RWPE2 (cell line): ENCODE measurements around the gene HSPA13.

Experiments used
- ATAC-seq: fragments of 200-7000 bp; cut with Tn5 transposase; 3 replicates; pipeline ENCODE4 v1.9.1; 2021; ENCODE audit warnings: low read depth
- DNase-seq: peaks from one replicate; pipeline ENCODE4 v3.0.0-alpha.2; 2020; ENCODE audit warnings: low spot score
- H3K27ac ChIP-seq: fragments of 450-650 bp; 2 replicates; pipeline ENCODE4 v1.5.1; 2017; ENCODE audit warnings: mild to moderate bottlenecking; ENCODE audit not compliant: poor library complexity, severe bottlenecking
- H3K27me3 ChIP-seq: fragments of 250-450 bp; sonication (Bioruptor Pico); 2 replicates; pipeline ENCODE4 v1.5.1; 2021; ENCODE audit warnings: mild to moderate bottlenecking, moderate library complexity; ENCODE audit not compliant: insufficient read depth, poor library complexity, severe bottlenecking
- H3K36me3 ChIP-seq: fragments of 250-450 bp; sonication (Bioruptor Pico); 2 replicates; pipeline ENCODE4 v1.5.1; 2020; ENCODE audit warnings: low read depth, mild to moderate bottlenecking, moderate library complexity
- H3K4me1 ChIP-seq: fragments of 250-450 bp; sonication (Bioruptor Pico); 2 replicates; pipeline ENCODE4 v1.5.1; 2021; ENCODE audit warnings: mild to moderate bottlenecking, moderate library complexity; ENCODE audit not compliant: insufficient read depth, poor library complexity, severe bottlenecking
- H3K4me3 ChIP-seq: fragments of 250-450 bp; sonication (Bioruptor Pico); 2 replicates; pipeline ENCODE4 v1.5.1; 2021; ENCODE audit warnings: mild to moderate bottlenecking, moderate library complexity; ENCODE audit not compliant: severe bottlenecking
- H3K9me3 ChIP-seq: fragments of 250-450 bp; sonication (Bioruptor Pico); 2 replicates; pipeline ENCODE4 v1.5.1; 2021; ENCODE audit warnings: mild to moderate bottlenecking, moderate library complexity; ENCODE audit not compliant: severe bottlenecking
- TF ChIP-seq, protein P1 (sequence below): fragments of 450-650 bp; IDR thresholded peaks from one replicate; pipeline ENCODE4 v1.5.1; 2017; ENCODE audit warnings: mild to moderate bottlenecking, moderate library complexity; ENCODE audit not compliant: poor library complexity, severe bottlenecking

HSPA13 gene

DNA sequence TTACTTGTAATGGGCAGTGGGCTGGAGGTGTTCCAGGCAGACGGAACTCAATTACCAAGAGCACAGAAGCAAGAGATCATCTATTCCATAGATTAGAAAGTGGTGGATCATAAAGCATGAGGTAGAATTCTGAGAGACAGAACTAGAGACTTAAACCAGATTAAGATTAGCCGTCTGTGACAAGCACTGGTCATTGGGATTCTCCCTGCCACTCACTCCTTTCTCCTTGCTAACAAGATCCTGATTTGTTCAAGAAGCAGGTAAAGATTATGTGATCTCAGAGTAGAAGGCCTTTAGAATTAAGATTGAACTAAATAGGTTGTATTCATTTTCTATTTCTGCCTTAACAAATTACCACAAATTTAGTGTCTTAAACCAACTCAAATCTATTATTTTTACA is 1.5 kb upstream of the HSPA13 start:
- Histone ChIP-seq H3K9me3 (no peaks in the 10 kb centered on the region), H3K4me3 (no peak overlapping the region), H3K36me3 (peaks cover 24% of the 10 kb centered on the region), H3K27ac (no peak overlapping the region), H3K4me1 (peaks cover 18% of the 10 kb centered on the region), H3K27me3 (no peaks in the 10 kb centered on the region)
- ATAC-seq, result no peak
- TF ChIP-seq, protein P1, sequence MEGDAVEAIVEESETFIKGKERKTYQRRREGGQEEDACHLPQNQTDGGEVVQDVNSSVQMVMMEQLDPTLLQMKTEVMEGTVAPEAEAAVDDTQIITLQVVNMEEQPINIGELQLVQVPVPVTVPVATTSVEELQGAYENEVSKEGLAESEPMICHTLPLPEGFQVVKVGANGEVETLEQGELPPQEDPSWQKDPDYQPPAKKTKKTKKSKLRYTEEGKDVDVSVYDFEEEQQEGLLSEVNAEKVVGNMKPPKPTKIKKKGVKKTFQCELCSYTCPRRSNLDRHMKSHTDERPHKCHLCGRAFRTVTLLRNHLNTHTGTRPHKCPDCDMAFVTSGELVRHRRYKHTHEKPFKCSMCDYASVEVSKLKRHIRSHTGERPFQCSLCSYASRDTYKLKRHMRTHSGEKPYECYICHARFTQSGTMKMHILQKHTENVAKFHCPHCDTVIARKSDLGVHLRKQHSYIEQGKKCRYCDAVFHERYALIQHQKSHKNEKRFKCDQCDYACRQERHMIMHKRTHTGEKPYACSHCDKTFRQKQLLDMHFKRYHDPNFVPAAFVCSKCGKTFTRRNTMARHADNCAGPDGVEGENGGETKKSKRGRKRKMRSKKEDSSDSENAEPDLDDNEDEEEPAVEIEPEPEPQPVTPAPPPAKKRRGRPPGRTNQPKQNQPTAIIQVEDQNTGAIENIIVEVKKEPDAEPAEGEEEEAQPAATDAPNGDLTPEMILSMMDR, result no peak
- DNase-seq, result no peak

DNA sequence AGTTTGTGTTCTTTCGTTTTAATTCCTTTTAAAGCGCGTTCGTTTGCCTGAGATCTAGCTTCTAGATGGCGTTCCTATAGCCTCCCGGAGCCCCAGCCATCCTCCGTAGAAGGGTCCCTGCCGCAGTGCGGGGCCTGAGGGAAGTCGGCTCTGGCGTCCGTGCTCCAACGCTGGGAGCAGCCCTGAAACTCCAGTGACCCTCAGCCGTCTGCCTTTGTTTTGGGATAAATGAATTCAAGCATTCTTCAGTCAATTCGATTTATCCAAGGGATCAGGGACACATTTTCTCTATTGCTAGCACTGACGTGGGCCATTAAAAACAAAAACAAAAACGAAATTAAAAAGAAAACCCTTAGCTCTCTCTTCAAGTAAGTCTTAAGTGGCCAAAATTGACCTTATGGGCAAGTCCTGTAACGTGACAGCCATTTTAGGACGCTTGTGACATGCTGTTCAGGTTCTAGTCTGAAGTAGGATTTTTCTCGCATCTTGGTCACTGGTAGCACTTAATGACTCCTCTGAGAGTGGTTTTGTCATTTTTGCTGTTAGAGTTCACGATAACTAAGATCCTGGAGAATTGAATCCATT is 742 bp upstream of the HSPA13 start:
- no peak overlapping the region for H3K27ac ChIP-seq
- H3K36me3 ChIP-seq, result peaks cover 32% of the 10 kb centered on the region
- no peaks in the 10 kb centered on the region for H3K9me3 ChIP-seq
- no peak for DNase-seq
- H3K4me1 ChIP-seq, result peaks cover 18% of the 10 kb centered on the region
- peak overlapping the region; percentile 85 for H3K4me3 ChIP-seq
- H3K27me3 ChIP-seq, result no peaks in the 10 kb centered on the region
- TF ChIP-seq, protein P1, result no peak
- peak; percentile 24 for ATAC-seq

DNA sequence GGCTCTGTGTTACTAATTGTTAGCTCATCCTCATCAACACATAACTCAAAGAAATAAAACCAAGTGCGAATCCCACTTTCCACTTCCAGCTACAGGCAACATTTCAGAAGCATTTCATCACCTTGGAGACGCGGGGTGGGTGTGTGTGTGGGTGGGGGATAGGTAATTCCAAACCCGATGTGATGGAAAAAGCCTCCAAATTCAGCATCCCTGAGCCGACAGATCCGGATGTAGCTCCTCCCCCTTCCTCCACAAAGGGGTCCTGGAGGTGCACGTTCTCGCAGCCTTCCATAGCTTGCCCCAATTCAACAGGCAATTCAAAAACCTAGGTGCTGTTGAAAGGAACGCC is 486 bp downstream of the HSPA13 start:
- peaks cover 44% of the 10 kb centered on the region for H3K36me3 ChIP-seq
- ATAC-seq (no peak; the same call in 2 of the 3 replicates), DNase-seq (no peak)
- no peaks in the 10 kb centered on the region for H3K9me3 ChIP-seq
- no peaks in the 10 kb centered on the region for H3K27me3 ChIP-seq
- H3K27ac ChIP-seq, result peak overlapping the region; percentile 14
- H3K4me1 ChIP-seq, result peaks cover 18% of the 10 kb centered on the region
- peak overlapping the region; percentile 85 for H3K4me3 ChIP-seq
- TF ChIP-seq, protein P1, result no peak

DNA sequence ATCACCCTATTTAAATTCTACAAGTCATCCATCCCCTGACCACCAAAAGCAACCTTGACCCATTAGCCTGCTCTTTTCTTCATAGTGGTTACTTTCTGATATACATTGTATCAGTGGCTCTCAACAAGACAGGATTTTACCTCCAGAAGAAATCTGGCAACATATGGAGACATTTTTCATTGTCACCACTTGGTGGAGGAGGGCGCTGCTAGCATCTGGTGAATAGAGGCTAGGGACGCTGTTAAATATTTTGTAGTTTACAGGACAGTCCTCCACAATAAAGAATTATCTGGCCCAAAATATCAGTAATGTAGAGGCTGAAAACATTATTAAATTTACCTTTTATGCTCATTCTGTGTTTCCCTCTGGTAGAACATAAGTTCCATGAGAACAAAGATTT is 6.1 kb downstream of the HSPA13 start:
- DNase-seq, result no peak
- ATAC-seq, result no peak
- Histone ChIP-seq H3K4me1 (peaks cover 16% of the 10 kb centered on the region), H3K27ac (no peak overlapping the region), H3K36me3 (peaks cover 97% of the 10 kb centered on the region), H3K9me3 (no peaks in the 10 kb centered on the region), H3K4me3 (no peak overlapping the region), H3K27me3 (no peaks in the 10 kb centered on the region)
- TF ChIP-seq, protein P1, result no peak

DNA sequence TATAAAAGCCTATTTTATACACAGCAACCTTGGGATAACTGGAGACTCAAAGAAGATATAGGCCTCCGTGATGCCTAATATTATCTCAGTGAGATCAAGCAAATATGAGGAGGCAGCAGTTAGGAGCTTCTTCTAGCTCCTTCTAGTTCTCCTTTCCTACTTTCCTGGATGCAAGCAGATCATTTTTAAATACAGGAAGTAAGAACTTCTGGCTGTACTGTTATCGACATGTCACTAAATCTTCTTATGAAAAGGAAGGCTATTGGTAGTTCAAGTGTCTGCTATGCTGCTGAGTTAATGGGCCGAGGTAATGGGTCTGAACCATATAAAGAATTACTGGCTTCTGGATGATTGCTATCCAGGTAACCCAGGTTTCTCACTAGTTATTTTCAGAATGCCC is 15.9 kb downstream of the HSPA13 start:
- TF ChIP-seq, protein P1, result no peak
- Histone ChIP-seq H3K4me1 (peaks cover 6% of the 10 kb centered on the region), H3K9me3 (no peaks in the 10 kb centered on the region), H3K27ac (no peak overlapping the region), H3K36me3 (no peaks in the 10 kb centered on the region; the same call in 1 of the 2 replicates), H3K27me3 (no peaks in the 10 kb centered on the region), H3K4me3 (no peak overlapping the region)
- DNase-seq (no peak), ATAC-seq (no peak)
